HepG2 (cell line): Measurements from ENCODE around the gene HSD17B11. TPM values are rescaled to one million over a fixed set of nuclear protein-coding genes. Genes with fewer than 3 reads are reported as not detected.

Source experiments
- ATAC-seq: fragments of 200-7000 bp; cut with Tn5 transposase; 3 replicates; pipeline ENCODE4 v1.9.1; 2020; ENCODE audit warnings: mild to moderate bottlenecking, moderate library complexity
- BruUV-seq: library from RNA; stranded (reverse); fragments of 400-500 nt; replicated peaks from 2 replicates; lab custom pipeline; 2021; lab: Mats Ljungman, UMichigan
- CTCF ChIA-PET: fragments of 300-600 bp; formaldehyde crosslinking; extraction: SDS; loops from one replicate; lab custom pipeline; 2021; ENCODE audit warnings: low total read pairs, inconsistent platforms, low intra/inter-chr PET ratio; lab: Yijun Ruan, JAX
- POLR2A ChIA-PET: fragments of 350-600 bp; sonication (Branson Sonifier 250); formaldehyde crosslinking; loops from one replicate; lab custom pipeline; 2020; ENCODE audit warnings: antibody characterized with exemption, inconsistent platforms; lab: Yijun Ruan, JAX
- DNase-seq: peaks from one replicate; pipeline ENCODE4 v3.0.0-alpha.2; 2015; ENCODE audit warnings: low spot score
- FAIRE-seq: peaks from 3 replicates; lab custom pipeline; 2011; peaks lifted over from hg19 to GRCh38; lab: Jason Lieb, UNC
- H2AFZ ChIP-seq: one replicate; pipeline ENCODE4 v1.6.1; 2011; ENCODE audit warnings: low read length, inconsistent platforms
- H3K27ac ChIP-seq: fragments of 300-600 bp; 3 replicates; pipeline ENCODE4 v1.8.0; 2011; ENCODE audit warnings: mixed run types, mild to moderate bottlenecking, mixed read lengths, low read length, inconsistent platforms; ENCODE audit not compliant: insufficient read depth; ENCODE audit errors: extremely low read length
- H3K27me3 ChIP-seq, 2 experiments: fragments of 200-600 bp in 1 of 2; 2 replicates in 1 of 2; 3 replicates in 1 of 2; pipeline versions ENCODE4 v1.6.0 to v1.8.0; 2011; ENCODE audit warnings: low read length in 2 of 2, mild to moderate bottlenecking in 2 of 2, moderate library complexity in 2 of 2, inconsistent platforms in 1 of 2; ENCODE audit not compliant: insufficient read depth in 2 of 2, control insufficient read depth in 1 of 2
- H3K36me3 ChIP-seq, 2 experiments: fragments of 200-600 bp in 1 of 2; replicated peaks in 1 of 2; 2 replicates in 1 of 2; 3 replicates in 1 of 2; pipeline versions ENCODE4 v1.5.1 to v1.8.0; 2011; ENCODE audit warnings: low read length in 2 of 2, inconsistent platforms in 1 of 2; ENCODE audit not compliant: insufficient read depth in 2 of 2, control insufficient read depth in 1 of 2
- H3K4me1 ChIP-seq: 2 replicates; pipeline ENCODE4 v1.5.1; 2012; ENCODE audit warnings: low read length, inconsistent platforms; ENCODE audit not compliant: insufficient read depth
- H3K4me2 ChIP-seq: 2 replicates; pipeline ENCODE4 v1.6.0; 2011; ENCODE audit warnings: low read depth, low read length, inconsistent platforms
- H3K4me3 ChIP-seq, 3 experiments: fragments of 200-600 bp in 1 of 3; sonication (generic), shearing (Covaris generic) in 1 of 3; replicated peaks in 1 of 3; 2 replicates each; pipeline ENCODE4 v1.5.1; 2011 to 2016; ENCODE audit warnings: low read length in 3 of 3, inconsistent platforms in 2 of 3, low read depth in 2 of 3, mild to moderate bottlenecking in 2 of 3, control low read depth in 1 of 3, mixed read lengths in 1 of 3; ENCODE audit not compliant: insufficient read depth in 1 of 3
- H3K79me2 ChIP-seq: one replicate; pipeline ENCODE4 v1.6.1; 2011; ENCODE audit warnings: low read length, inconsistent platforms; ENCODE audit not compliant: insufficient read depth
- H3K9ac ChIP-seq: 2 replicates; pipeline ENCODE4 v1.6.0; 2011; ENCODE audit warnings: mild to moderate bottlenecking, low read depth, low read length, inconsistent platforms; ENCODE audit not compliant: insufficient read depth
- H3K9me3 ChIP-seq: 2 replicates; pipeline ENCODE4 v1.5.1; 2012; ENCODE audit warnings: mild to moderate bottlenecking, low read length
- H4K20me1 ChIP-seq: 2 replicates; pipeline ENCODE4 v1.6.0; 2011; ENCODE audit warnings: inconsistent platforms, mild to moderate bottlenecking, low read length, moderate library complexity; ENCODE audit not compliant: insufficient read depth
- CEBPG ChIP-seq: IDR thresholded peaks from 2 replicates; pipeline ENCODE4 v1.6.1; 2016
- FOSL1 ChIP-seq: sonication (generic); formaldehyde crosslinking; IDR thresholded peaks from 2 replicates; pipeline ENCODE4 v1.9.0; 2021; ENCODE audit warnings: missing genetic modification reagents, borderline replicate concordance
- HNF4G ChIP-seq, 2 experiments: sonication (generic) in 1 of 2; formaldehyde crosslinking in 1 of 2; IDR thresholded peaks; 2 replicates each; pipeline versions ENCODE4 v1.4.0 to v1.6.1; 2011 to 2020; ENCODE audit warnings: borderline replicate concordance in 2 of 2, low read depth in 2 of 2, mild to moderate bottlenecking in 2 of 2, low read length in 1 of 2, missing genetic modification reagents in 1 of 2, moderate library complexity in 1 of 2
- HNRNPK ChIP-seq: fragments of 200-400 bp; formaldehyde crosslinking; IDR thresholded peaks from 2 replicates; pipeline ENCODE4 v1.6.1; 2018; ENCODE audit warnings: low read length, low read depth, moderate library complexity, mild to moderate bottlenecking; ENCODE audit not compliant: poor library complexity, severe bottlenecking
- KMT2B ChIP-seq: IDR thresholded peaks from 2 replicates; pipeline ENCODE4 v1.6.1; 2016; ENCODE audit warnings: missing genetic modification reagents, missing compliant biosample characterization
- SMC3 ChIP-seq: IDR thresholded peaks from 2 replicates; pipeline ENCODE4 v1.6.1; 2011; ENCODE audit warnings: low read length, improper control_type of control experiment
- SNAI1 ChIP-seq: sonication (generic); formaldehyde crosslinking; IDR thresholded peaks from 2 replicates; pipeline ENCODE4 v1.5.0; 2020; ENCODE audit warnings: mild to moderate bottlenecking, missing genetic modification reagents, borderline replicate concordance
- SNAPC4 ChIP-seq: sonication (generic); formaldehyde crosslinking; IDR thresholded peaks from 2 replicates; pipeline ENCODE4 v1.4.0; 2020; ENCODE audit warnings: mild to moderate bottlenecking, missing genetic modification reagents
- SNAPC5 ChIP-seq: sonication (generic); formaldehyde crosslinking; IDR thresholded peaks from 2 replicates; pipeline ENCODE4 v1.8.1; 2023; ENCODE audit warnings: mild to moderate bottlenecking, missing genetic modification reagents, borderline replicate concordance
- SSRP1 ChIP-seq: IDR thresholded peaks from 2 replicates; pipeline ENCODE4 v1.6.1; 2016; ENCODE audit warnings: control low read depth
- TEAD3 ChIP-seq: optimal IDR thresholded peaks from 2 replicates; pipeline ENCODE3; 2016; ENCODE audit warnings: borderline replicate concordance
- UBTF ChIP-seq: sonication (generic); formaldehyde crosslinking; IDR thresholded peaks from 2 replicates; pipeline ENCODE4 v1.4.0; 2020; ENCODE audit warnings: mild to moderate bottlenecking, missing genetic modification reagents
- ZBTB43 ChIP-seq: sonication (generic); formaldehyde crosslinking; conservative IDR thresholded peaks from 2 replicates; pipeline ENCODE4 v1.4.0; 2020; ENCODE audit warnings: missing genetic modification reagents
- ZNF296 ChIP-seq: sonication (generic); formaldehyde crosslinking; conservative IDR thresholded peaks from 2 replicates; pipeline ENCODE4 v1.5.0; 2020; ENCODE audit warnings: mild to moderate bottlenecking, missing genetic modification reagents
- ZNF543 ChIP-seq: sonication (generic); formaldehyde crosslinking; IDR thresholded peaks from 2 replicates; pipeline ENCODE4 v1.4.0; 2020; ENCODE audit warnings: mild to moderate bottlenecking, missing genetic modification reagents
- WGBS: methylation state at CpG from one replicate; pipeline ENCODE4 v1.1.6; 2017; ENCODE audit warnings: low lambda C conversion rate; 5-methylcytosine and 5-hydroxymethylcytosine counted together
- in situ Hi-C: cut with HindIII; loops from 2 replicates; pipeline ENCODE4 v1.10.0; 2017; ENCODE audit warnings: low pct_unique_long_range_greater_than_20kb; ENCODE audit not compliant: extremely low pct_ligation_motif_present
- intact Hi-C: fragments of 100-400 bp; cut with micrococcal nuclease; formaldehyde crosslinking; loops from one replicate; pipeline ENCODE4 v1.10.0; 2022; ENCODE audit not compliant: unreplicated experiment
- polyA plus RNA-seq, 8 experiments: library from polyadenylated mRNA; depleted of rRNA in 3 of 8; stranded (reverse) in 7 of 8; unstranded in 1 of 8; fragments of >200 nt; fragmentation: Illumina TruSeq in 4 of 8; extraction: Trizol in 4 of 8; gene quantifications; 2 replicates each; pipeline versions ENCODE4 v1.2.1 to v1.2.3, GENCODE V29; 2011 to 2016; ENCODE audit warnings: low read depth in 4 of 8, missing spikeins in 1 of 8, mixed read lengths in 1 of 8; ENCODE audit not compliant: insufficient read depth in 1 of 8
- total RNA-seq, 5 experiments: library from RNA; depleted of rRNA; stranded (reverse); fragments of >200 nt; fragmentation: Illumina TruSeq; extraction: Trizol; gene quantifications; 2 replicates each; pipeline ENCODE4 v1.2.3, GENCODE V29; 2016; ENCODE audit warnings: low read depth in 1 of 5

The HSD17B11 gene
- total and polyA plus RNA-seq, 2 of the 13 experiments (the other 11 are each of a cell fraction or from before 2014, with no cell fraction given): 121 to 158 TPM

DNA sequence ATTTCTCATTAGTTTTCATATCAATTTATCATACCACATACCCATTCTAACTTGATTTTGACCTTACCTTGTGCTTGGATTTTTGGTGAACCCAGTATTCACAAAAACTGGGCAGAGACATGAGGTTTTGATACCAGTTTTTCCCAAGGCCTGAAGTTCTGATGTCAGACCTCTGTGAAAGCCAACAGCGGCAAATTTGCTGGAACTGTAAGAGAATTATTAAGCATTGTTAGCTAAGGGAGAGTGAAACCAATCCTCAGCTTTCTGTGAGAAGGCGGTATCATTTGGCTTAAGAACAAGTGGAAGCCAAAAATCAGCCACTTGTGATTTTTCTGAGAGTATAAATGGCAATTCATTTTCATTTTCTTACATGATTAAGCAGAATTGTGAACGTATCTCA is 77.2 kb downstream of the HSD17B11 start (continued):
- TF ChIP-seq UBTF (CRISPR knock-in tag) (no peak), CEBPG (CRISPR knock-in tag) (no peak)

- Histone ChIP-seq H2AFZ (no peak overlapping the region), H3K4me2 (no peak overlapping the region), H3K79me2 (no peaks in the 10 kb centered on the region), H3K36me3 (no peaks in the 10 kb centered on the region), H3K4me3 (no peak overlapping the region), H3K9me3 (no peaks in the 10 kb centered on the region), H3K4me1 (peaks cover 6% of the 10 kb centered on the region; the same call in 1 of the 2 replicates), H3K27ac (no peak overlapping the region), H3K9ac (no peak overlapping the region), H3K27me3 (no peaks in the 10 kb centered on the region), H4K20me1 (no peaks in the 10 kb centered on the region)
- ChIA-PET POLR2A (no interaction called here), CTCF (no interaction called here)
- no TSS peak for BruUV-seq
- FAIRE-seq: no peak
- DNase-seq: no peak
- intact Hi-C loops: no loop called here
- 97% methylated on average over 3 of the region's 3 CpGs for WGBS
- in situ Hi-C loops: no loop called here
- no peak for ATAC-seq
- no peak for TF ChIP-seq TEAD3 (CRISPR knock-in tag)
- no peak for TF ChIP-seq ZNF543
- TF ChIP-seq SSRP1: no peak
- TF ChIP-seq SNAI1 (CRISPR knock-in tag): no peak
- no peak for TF ChIP-seq SNAPC4 (CRISPR knock-in tag)
- no peak for TF ChIP-seq FOSL1
- TF ChIP-seq HNF4G (IDR thresholded peaks at IDR 0.05; ENCODE audit: borderline replicate concordance, low read depth, low read length): no peak
- TF ChIP-seq HNF4G (CRISPR knock-in tag; IDR thresholded peaks at IDR 0.05; ENCODE audit: borderline replicate concordance, low read depth): no peak
- TF ChIP-seq SMC3: no peak
- TF ChIP-seq HNRNPK: no peak
- no peak for TF ChIP-seq KMT2B
- no peak for TF ChIP-seq ZBTB43
- no peak for TF ChIP-seq SNAPC5 (CRISPR knock-in tag)
- TF ChIP-seq ZNF296: no peak
Observed at GRCh38 chr4:87311684-87312083, 79.3 kb downstream of the HSD17B11 start.
